Activated CD8-positive, alpha-beta T cell treated with anti-CD3 and anti-CD28 coated beads for 36 hours (primary cell): ENCODE measurements around the gene SLC26A4. TPM values are rescaled to one million over a fixed set of nuclear protein-coding genes. Genes with fewer than 3 reads are reported as not detected.

Experiments used
- ATAC-seq: fragments of 200-7000 bp; cut with Tn5 transposase; one replicate; pipeline ENCODE4 v1.10.0; 2021; ENCODE audit warnings: mild to moderate bottlenecking, moderate library complexity
- CTCF ChIA-PET: fragments of 350-600 bp; sonication (Branson Sonifier 250); formaldehyde crosslinking; loops from one replicate; lab custom pipeline; 2021; ENCODE audit warnings: antibody characterized with exemption; lab: Charles Lee
- POLR2A ChIA-PET: fragments of 350-600 bp; sonication (Branson Sonifier 250); formaldehyde crosslinking; loops from one replicate; lab custom pipeline; 2021; ENCODE audit warnings: antibody characterized with exemption; lab: Charles Lee
- DNase-seq: peaks from one replicate; pipeline ENCODE4 v3.0.0-alpha.2; 2020
- H3K27ac Mint-ChIP-seq: one replicate; pipeline ENCODE4 v1.8.0; 2021; ENCODE audit warnings: mild to moderate bottlenecking, mixed read lengths
- H3K27me3 Mint-ChIP-seq: one replicate; pipeline ENCODE4 v1.8.0; 2021; ENCODE audit warnings: mixed read lengths
- H3K36me3 Mint-ChIP-seq: one replicate; pipeline ENCODE4 v1.8.0; 2021; ENCODE audit warnings: low read depth, mixed read lengths
- H3K4me1 Mint-ChIP-seq: one replicate; pipeline ENCODE4 v1.8.0; 2021; ENCODE audit warnings: low read depth, mixed read lengths
- H3K4me3 Mint-ChIP-seq: one replicate; pipeline ENCODE4 v1.8.0; 2021; ENCODE audit warnings: mild to moderate bottlenecking, moderate library complexity, mixed read lengths
- H3K9me3 Mint-ChIP-seq: one replicate; pipeline ENCODE4 v1.8.0; 2021; ENCODE audit warnings: mixed read lengths
- intact Hi-C: fragments of 100-400 bp; cut with micrococcal nuclease; formaldehyde crosslinking; loops from one replicate; pipeline ENCODE4 v1.10.0; 2022
- total RNA-seq, 2 experiments: library from RNA; stranded (reverse); gene quantifications; one replicate each; pipeline ENCODE4 v1.2.3, GENCODE V29; 2021
- TF ChIP-seq, protein P1 (sequence below): fragments of 200-600 bp; IDR thresholded peaks from one replicate; pipeline ENCODE4 v1.8.0; 2022; ENCODE audit warnings: antibody characterized with exemption, mild to moderate bottlenecking

The SLC26A4 gene
- total RNA-seq, 2 experiments from 2014 or later = 1.0 to 2.0 TPM

DNA sequence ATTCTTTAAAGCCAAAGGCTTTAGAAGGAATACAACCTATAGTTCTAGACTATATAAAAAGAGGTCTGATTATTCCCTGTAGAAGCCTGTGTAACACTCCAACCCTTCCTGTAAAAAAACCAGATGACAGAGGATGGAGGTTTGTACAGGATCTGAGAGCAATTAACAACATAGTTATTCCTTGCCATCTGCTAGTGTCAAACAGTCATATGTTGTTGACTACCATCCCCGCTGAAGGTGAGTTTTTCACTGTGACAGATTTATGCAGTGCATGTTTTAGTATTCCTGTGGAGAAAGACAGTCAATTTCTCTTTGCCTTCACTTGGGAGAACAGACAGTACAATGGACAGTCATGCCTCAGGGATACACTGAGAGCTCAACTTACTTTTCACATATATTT, 19.0 kb upstream of the SLC26A4 start:
- TF ChIP-seq, protein P1, sequence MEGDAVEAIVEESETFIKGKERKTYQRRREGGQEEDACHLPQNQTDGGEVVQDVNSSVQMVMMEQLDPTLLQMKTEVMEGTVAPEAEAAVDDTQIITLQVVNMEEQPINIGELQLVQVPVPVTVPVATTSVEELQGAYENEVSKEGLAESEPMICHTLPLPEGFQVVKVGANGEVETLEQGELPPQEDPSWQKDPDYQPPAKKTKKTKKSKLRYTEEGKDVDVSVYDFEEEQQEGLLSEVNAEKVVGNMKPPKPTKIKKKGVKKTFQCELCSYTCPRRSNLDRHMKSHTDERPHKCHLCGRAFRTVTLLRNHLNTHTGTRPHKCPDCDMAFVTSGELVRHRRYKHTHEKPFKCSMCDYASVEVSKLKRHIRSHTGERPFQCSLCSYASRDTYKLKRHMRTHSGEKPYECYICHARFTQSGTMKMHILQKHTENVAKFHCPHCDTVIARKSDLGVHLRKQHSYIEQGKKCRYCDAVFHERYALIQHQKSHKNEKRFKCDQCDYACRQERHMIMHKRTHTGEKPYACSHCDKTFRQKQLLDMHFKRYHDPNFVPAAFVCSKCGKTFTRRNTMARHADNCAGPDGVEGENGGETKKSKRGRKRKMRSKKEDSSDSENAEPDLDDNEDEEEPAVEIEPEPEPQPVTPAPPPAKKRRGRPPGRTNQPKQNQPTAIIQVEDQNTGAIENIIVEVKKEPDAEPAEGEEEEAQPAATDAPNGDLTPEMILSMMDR = no peak
- Mint-ChIP-seq H3K4me3 (no peak overlapping the region), H3K4me1 (peaks cover 18% of the 10 kb centered on the region), H3K27ac (no peak overlapping the region), H3K36me3 (no peaks in the 10 kb centered on the region), H3K27me3 (peaks cover 18% of the 10 kb centered on the region), H3K9me3 (peaks cover 9% of the 10 kb centered on the region)
- ATAC-seq = no peak
- intact Hi-C loops = no loop called here
- POLR2A ChIA-PET = no interaction called here
- CTCF ChIA-PET = no interaction called here
- no peak for DNase-seq

DNA sequence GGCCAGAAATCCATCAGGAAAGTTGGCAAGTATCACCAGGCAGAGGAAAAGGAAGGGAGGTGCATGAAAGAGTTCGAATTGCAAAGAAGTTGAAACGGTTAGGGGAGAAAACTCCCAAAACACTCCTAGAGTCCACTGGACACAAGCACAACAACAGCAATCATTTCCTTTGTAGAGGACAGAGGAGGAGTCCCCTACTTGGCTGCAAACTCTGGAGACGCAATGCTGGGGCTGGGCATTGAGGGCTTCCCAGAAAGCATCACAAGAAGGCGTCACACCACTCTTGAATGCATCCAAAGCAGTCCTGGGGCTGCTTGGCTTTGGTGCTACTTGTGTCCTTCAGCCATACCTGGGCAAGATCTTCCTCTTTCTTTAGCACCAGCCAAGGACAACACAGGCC, 18.1 kb upstream of the SLC26A4 start:
- ATAC-seq (no peak), DNase-seq (no peak)
- Mint-ChIP-seq H3K27me3 (peaks cover 18% of the 10 kb centered on the region), H3K4me3 (no peak overlapping the region), H3K9me3 (peaks cover 9% of the 10 kb centered on the region), H3K27ac (no peak overlapping the region), H3K36me3 (no peaks in the 10 kb centered on the region), H3K4me1 (peaks cover 18% of the 10 kb centered on the region)
- TF ChIP-seq, protein P1 = no peak
- ChIA-PET CTCF (no interaction called here), POLR2A (no interaction called here)
- intact Hi-C loops = no loop called here

DNA sequence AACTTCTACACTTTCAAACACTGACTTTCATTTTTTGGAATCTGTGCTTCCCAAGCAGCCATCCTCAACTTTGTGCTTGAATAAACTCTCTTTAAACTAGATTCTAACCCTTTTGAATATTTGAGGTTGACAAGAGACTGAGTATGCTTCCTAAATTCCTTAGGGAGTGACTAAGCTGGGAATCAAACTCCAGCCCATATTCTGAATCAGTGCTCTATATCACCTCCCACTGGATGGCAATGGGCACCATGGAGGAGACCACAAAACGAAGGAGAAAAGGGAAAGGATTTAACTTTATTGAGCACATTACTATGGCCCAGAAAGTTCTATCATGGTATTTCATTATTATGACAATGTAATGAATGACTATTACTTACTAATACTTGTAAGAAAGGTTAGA, 17.2 kb upstream of the SLC26A4 start:
- ChIA-PET POLR2A (no interaction called here), CTCF (no interaction called here)
- DNase-seq = no peak
- peaks cover 4% of the 10 kb centered on the region for H3K9me3 Mint-ChIP-seq
- H3K4me3 Mint-ChIP-seq = no peak overlapping the region
- no peaks in the 10 kb centered on the region for H3K36me3 Mint-ChIP-seq
- intact Hi-C loops = no loop called here
- TF ChIP-seq, protein P1 = no peak
- peaks cover 15% of the 10 kb centered on the region for H3K27me3 Mint-ChIP-seq
- no peak overlapping the region for H3K27ac Mint-ChIP-seq
- no peak for ATAC-seq
- H3K4me1 Mint-ChIP-seq = peaks cover 13% of the 10 kb centered on the region

DNA sequence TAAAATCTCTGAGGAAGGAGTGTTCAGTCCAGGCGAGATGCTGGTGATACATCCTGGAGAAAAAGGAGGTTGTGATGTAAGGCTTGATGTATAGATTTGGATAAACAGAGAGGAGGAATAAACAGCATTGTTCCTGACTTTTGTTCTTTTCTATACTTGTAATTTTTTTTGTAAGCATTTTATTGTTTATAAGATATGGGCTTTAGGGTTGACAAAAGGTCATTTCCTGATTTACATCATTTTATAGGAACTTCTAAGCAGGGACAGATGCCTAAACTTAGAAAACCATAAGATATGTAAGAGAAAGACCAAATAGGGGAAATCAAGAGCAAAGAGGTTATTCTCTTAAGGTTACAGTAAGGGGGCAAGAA, 16.7 kb upstream of the SLC26A4 start:
- TF ChIP-seq, protein P1 = no peak
- Mint-ChIP-seq H3K9me3 (peaks cover 3% of the 10 kb centered on the region), H3K27me3 (peaks cover 15% of the 10 kb centered on the region), H3K4me3 (no peak overlapping the region), H3K4me1 (peaks cover 8% of the 10 kb centered on the region), H3K27ac (no peak overlapping the region), H3K36me3 (no peaks in the 10 kb centered on the region)
- ChIA-PET POLR2A (interaction anchor here (1.5 kb wide), 1 partner anchor 12 kb away, joined by 3 read pairs; no protein-coding TSS in a partner anchor), CTCF (no interaction called here)
- no peak for ATAC-seq
- no peak for DNase-seq
- intact Hi-C loops = no loop called here

GRCh38 chr7:107644309-107644974, 16.2 kb upstream of the SLC26A4 start:
- Mint-ChIP-seq H3K36me3 (no peaks in the 10 kb centered on the region), H3K27me3 (peaks cover 14% of the 10 kb centered on the region), H3K4me1 (peaks cover 5% of the 10 kb centered on the region), H3K9me3 (peaks cover 3% of the 10 kb centered on the region), H3K27ac (no peak overlapping the region), H3K4me3 (no peak overlapping the region)
- ATAC-seq (no peak), DNase-seq (no peak)
- intact Hi-C loops = no loop called here
- TF ChIP-seq, protein P1 = no peak
- POLR2A ChIA-PET = interaction anchor here (1.5 kb wide), 1 partner anchor 13 kb away, joined by 3 read pairs; no protein-coding TSS in a partner anchor
- CTCF ChIA-PET = interaction anchor here (0.7 to 1.1 kb wide), 2 partner anchors 80 to 180 kb away, joined by 3 read pairs; no protein-coding TSS in a partner anchor
